ENCODE measurements around the gene INIP. TPM values are rescaled to one million over a fixed set of nuclear protein-coding genes. Genes with fewer than 3 reads are reported as not detected.

INIP gene
- polyA plus RNA-seq, 1 donor: 23.7 TPM

DNA sequence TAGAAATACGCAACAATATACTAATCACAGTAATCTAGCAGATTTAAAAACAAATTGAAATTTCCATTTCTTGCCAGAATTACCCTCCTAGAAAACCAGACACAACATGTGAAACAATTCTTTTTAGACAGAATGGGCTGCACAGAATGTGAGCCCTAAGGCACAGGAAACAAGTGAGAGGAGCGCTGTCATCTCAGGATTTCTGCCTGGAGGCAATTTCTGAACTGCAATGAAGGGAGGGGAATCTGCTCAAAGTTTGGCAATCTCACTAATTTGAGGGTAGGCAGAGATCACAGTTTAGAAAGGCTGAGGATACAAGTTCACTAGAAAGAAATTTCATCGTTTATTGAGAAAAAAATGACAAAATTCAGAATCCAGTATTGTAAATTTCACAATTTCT, 70.3 kb downstream of the INIP start:
- Histone ChIP-seq H3K27ac (ENCODE audit: low read length) (no peak overlapping the region), H3K4me1 (ENCODE audit: control insufficient read depth, insufficient read depth, low read length) (no peaks in the 10 kb centered on the region), H3K4me3 (ENCODE audit: low read length) (no peak overlapping the region), H3K9me3 (ENCODE audit: control insufficient read depth, low read depth, low read length) (peaks cover 13% of the 10 kb centered on the region), H3K36me3 (ENCODE audit: control insufficient read depth, insufficient read depth, low read length) (peaks cover 20% of the 10 kb centered on the region), H3K27me3 (ENCODE audit: control insufficient read depth, insufficient read depth, low read length) (no peaks in the 10 kb centered on the region)
- WGBS (ENCODE audit: insufficient coverage, low lambda C conversion rate): no CpG with 5 or more reads among the region's 3 CpGs
- DNase-seq: no peak

DNA sequence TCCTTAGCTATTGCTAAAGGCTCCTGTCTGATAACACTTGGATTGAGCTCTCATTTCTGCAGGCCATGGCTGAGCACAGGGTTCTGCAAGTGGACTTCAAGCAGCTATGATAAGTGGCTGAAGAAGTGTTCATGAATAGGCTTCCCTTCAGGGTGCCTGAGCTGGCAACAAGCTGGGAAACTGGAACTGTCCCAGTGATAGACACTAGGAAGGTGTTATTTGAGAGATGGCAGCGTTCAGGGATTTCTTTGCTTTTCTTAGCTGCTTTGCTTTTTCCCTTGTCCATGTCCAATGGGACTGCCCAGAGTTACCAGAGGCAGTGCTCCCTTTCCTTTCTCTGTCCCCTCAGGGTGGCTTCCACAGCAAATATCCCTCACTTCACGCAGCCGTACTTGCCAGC, 75.8 kb downstream of the INIP start:
- Histone ChIP-seq H3K4me3 (ENCODE audit: low read length) (no peak overlapping the region), H3K27ac (ENCODE audit: low read length) (no peak overlapping the region), H3K9me3 (ENCODE audit: control insufficient read depth, low read depth, low read length) (peaks cover 8% of the 10 kb centered on the region), H3K4me1 (ENCODE audit: control insufficient read depth, insufficient read depth, low read length) (no peaks in the 10 kb centered on the region), H3K36me3 (ENCODE audit: control insufficient read depth, insufficient read depth, low read length) (peaks cover 18% of the 10 kb centered on the region), H3K27me3 (ENCODE audit: control insufficient read depth, insufficient read depth, low read length) (no peaks in the 10 kb centered on the region)
- DNase-seq: no peak
- no CpG with 5 or more reads among the region's 3 CpGs for WGBS (ENCODE audit: insufficient coverage, low lambda C conversion rate)

DNA sequence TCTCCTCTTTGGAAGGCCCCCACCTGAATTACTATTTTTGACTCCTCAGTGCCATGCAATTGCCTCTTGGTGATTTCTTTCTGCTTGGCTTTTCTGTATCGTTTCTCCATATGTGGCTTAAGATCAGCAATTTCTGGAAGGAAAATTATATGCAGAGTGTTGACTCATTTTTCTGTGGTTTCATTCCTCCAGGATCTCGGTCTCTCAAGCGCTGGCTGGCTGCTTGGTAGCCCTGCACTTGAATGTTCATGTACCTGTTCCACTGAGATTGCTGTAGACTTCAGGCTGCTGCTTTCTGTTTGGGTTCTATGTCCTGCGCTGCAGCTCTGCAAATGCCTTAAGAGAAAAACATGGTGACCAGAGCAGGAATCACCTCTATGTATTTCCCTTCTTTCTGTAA, 77.6 kb downstream of the INIP start:
- no peak overlapping the region for H3K4me3 ChIP-seq (ENCODE audit: low read length)
- WGBS (ENCODE audit: insufficient coverage, low lambda C conversion rate): 100% methylated on average over 1 of the region's 4 CpGs
- peaks cover 8% of the 10 kb centered on the region for H3K9me3 ChIP-seq (ENCODE audit: control insufficient read depth, low read depth, low read length)
- H3K4me1 ChIP-seq (ENCODE audit: control insufficient read depth, insufficient read depth, low read length): no peaks in the 10 kb centered on the region
- no peak for DNase-seq
- H3K27me3 ChIP-seq (ENCODE audit: control insufficient read depth, insufficient read depth, low read length): no peaks in the 10 kb centered on the region
- H3K27ac ChIP-seq (ENCODE audit: low read length): no peak overlapping the region
- H3K36me3 ChIP-seq (ENCODE audit: control insufficient read depth, insufficient read depth, low read length): peaks cover 7% of the 10 kb centered on the region

Other genes starting within 250 kb of the INIP start
- gene KIAA1958, start 231.3 kb downstream of the INIP start, polyA plus RNA-seq: 8.9 TPM
- 22.4 TPM for gene SNX30, start 32.6 kb upstream of the INIP start, polyA plus RNA-seq
- 0.43 TPM for gene SLC46A2, start 172.8 kb upstream of the INIP start, polyA plus RNA-seq